A673 (cell line): ENCODE measurements around the gene COA3. TPM values are rescaled to one million over a fixed set of nuclear protein-coding genes. Genes with fewer than 3 reads are reported as not detected.

Source experiments
- BruUV-seq: library from RNA; stranded (reverse); fragments of 400-500 nt; replicated peaks from 2 replicates; lab custom pipeline; 2021; lab: Mats Ljungman, UMichigan
- CTCF ChIA-PET: fragments of 300-600 bp; sonication (Branson Sonifier 250); formaldehyde crosslinking; loops from one replicate; lab custom pipeline; 2022; ENCODE audit warnings: antibody characterized with exemption; lab: Charles Lee
- POLR2A ChIA-PET: fragments of 300-600 bp; sonication (Branson Sonifier 250); formaldehyde crosslinking; loops from one replicate; lab custom pipeline; 2022; ENCODE audit warnings: antibody characterized with exemption; ENCODE audit not compliant: low non-redundant PET; lab: Charles Lee
- DNase-seq: peaks from one replicate; pipeline ENCODE4 v3.0.0-alpha.2; 2015; ENCODE audit warnings: low spot score
- H3K27ac ChIP-seq: fragments of 200-600 bp; sonication (generic); 2 replicates; pipeline ENCODE4 v1.5.1; 2016; ENCODE audit warnings: mixed run types, low read depth, mild to moderate bottlenecking, mixed read lengths, antibody characterized with exemption, low read length; ENCODE audit not compliant: poor library complexity, severe bottlenecking
- H3K27me3 ChIP-seq: fragments of 200-600 bp; sonication (generic); replicated peaks from 2 replicates; pipeline ENCODE4 v1.6.1; 2017; ENCODE audit warnings: mixed run types, low read depth, mild to moderate bottlenecking, mixed read lengths, antibody characterized with exemption, low read length; ENCODE audit not compliant: insufficient read depth, poor library complexity
- H3K36me3 ChIP-seq: fragments of 200-600 bp; sonication (generic); 2 replicates; pipeline ENCODE4 v1.6.1; 2016; ENCODE audit warnings: mixed run types, mild to moderate bottlenecking, mixed read lengths, antibody characterized with exemption, low read length; ENCODE audit not compliant: insufficient read depth, poor library complexity, severe bottlenecking
- H3K4me1 ChIP-seq: fragments of 200-600 bp; sonication (generic); 2 replicates; pipeline ENCODE4 v1.6.1; 2017; ENCODE audit warnings: mixed run types, mild to moderate bottlenecking, mixed read lengths, antibody characterized with exemption, low read length; ENCODE audit not compliant: insufficient read depth, poor library complexity, severe bottlenecking
- H3K4me3 ChIP-seq: fragments of 200-600 bp; sonication (generic); 2 replicates; pipeline ENCODE4 v1.5.1; 2016; ENCODE audit warnings: low read depth, mixed run types, mild to moderate bottlenecking, mixed read lengths, low read length; ENCODE audit not compliant: poor library complexity, severe bottlenecking
- H3K9me3 ChIP-seq: fragments of 200-600 bp; sonication (generic); 2 replicates; pipeline ENCODE4 v1.6.1; 2016; ENCODE audit warnings: mixed run types, low read depth, mild to moderate bottlenecking, mixed read lengths, antibody characterized with exemption, low read length; ENCODE audit not compliant: poor library complexity, severe bottlenecking
- EZH2 ChIP-seq: fragments of 200-600 bp; sonication (generic); IDR thresholded peaks from 2 replicates; pipeline ENCODE4 v1.6.1; 2017; ENCODE audit warnings: borderline replicate concordance, low read depth, mild to moderate bottlenecking, mixed read lengths, antibody characterized with exemption, low read length; ENCODE audit not compliant: poor library complexity, severe bottlenecking
- intact Hi-C: fragments of 100-400 bp; cut with micrococcal nuclease; formaldehyde crosslinking; loops from one replicate; pipeline ENCODE4 v1.10.0; 2022; ENCODE audit not compliant: unreplicated experiment
- total RNA-seq: library from RNA; stranded (reverse); gene quantifications from 2 replicates; pipeline ENCODE4 v1.2.3, GENCODE V29; 2021
- TF ChIP-seq, protein P1 (sequence below): fragments of 300-800, 200-600 bp; sonication (generic); conservative IDR thresholded peaks from 2 replicates; pipeline ENCODE4 v1.5.1; 2017; ENCODE audit warnings: low read depth, mild to moderate bottlenecking, antibody characterized with exemption, low read length, moderate library complexity, mixed read lengths

The COA3 gene
- total RNA-seq, 1 experiment from 2014 or later: 29.0 TPM

- no peak for DNase-seq
- no peak for TF ChIP-seq EZH2
- TF ChIP-seq, protein P1, sequence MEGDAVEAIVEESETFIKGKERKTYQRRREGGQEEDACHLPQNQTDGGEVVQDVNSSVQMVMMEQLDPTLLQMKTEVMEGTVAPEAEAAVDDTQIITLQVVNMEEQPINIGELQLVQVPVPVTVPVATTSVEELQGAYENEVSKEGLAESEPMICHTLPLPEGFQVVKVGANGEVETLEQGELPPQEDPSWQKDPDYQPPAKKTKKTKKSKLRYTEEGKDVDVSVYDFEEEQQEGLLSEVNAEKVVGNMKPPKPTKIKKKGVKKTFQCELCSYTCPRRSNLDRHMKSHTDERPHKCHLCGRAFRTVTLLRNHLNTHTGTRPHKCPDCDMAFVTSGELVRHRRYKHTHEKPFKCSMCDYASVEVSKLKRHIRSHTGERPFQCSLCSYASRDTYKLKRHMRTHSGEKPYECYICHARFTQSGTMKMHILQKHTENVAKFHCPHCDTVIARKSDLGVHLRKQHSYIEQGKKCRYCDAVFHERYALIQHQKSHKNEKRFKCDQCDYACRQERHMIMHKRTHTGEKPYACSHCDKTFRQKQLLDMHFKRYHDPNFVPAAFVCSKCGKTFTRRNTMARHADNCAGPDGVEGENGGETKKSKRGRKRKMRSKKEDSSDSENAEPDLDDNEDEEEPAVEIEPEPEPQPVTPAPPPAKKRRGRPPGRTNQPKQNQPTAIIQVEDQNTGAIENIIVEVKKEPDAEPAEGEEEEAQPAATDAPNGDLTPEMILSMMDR: no peak
- Histone ChIP-seq H3K9me3 (no peaks in the 10 kb centered on the region), H3K27me3 (no peaks in the 10 kb centered on the region), H3K36me3 (peaks cover 7% of the 10 kb centered on the region), H3K27ac (no peak overlapping the region), H3K4me3 (no peak overlapping the region), H3K4me1 (no peaks in the 10 kb centered on the region)
- ChIA-PET POLR2A (no interaction called here), CTCF (no interaction called here)
- intact Hi-C loops: no loop called here
- BruUV-seq: no TSS peak
These were observed 10.7 kb upstream of the COA3 start for GRCh38 chr17:42809250-42809649.

GRCh38 chr17:42806249-42806648 is 7.7 kb upstream of the COA3 start:
- BruUV-seq: no TSS peak
- no peak overlapping the region for H3K4me3 ChIP-seq
- ChIA-PET POLR2A (no interaction called here), CTCF (no interaction called here)
- no peaks in the 10 kb centered on the region for H3K9me3 ChIP-seq
- intact Hi-C loops: no loop called here
- H3K4me1 ChIP-seq: no peaks in the 10 kb centered on the region
- H3K27me3 ChIP-seq: no peaks in the 10 kb centered on the region
- no peak overlapping the region for H3K27ac ChIP-seq
- H3K36me3 ChIP-seq: no peaks in the 10 kb centered on the region
- DNase-seq: no peak
- TF ChIP-seq EZH2: no peak
- TF ChIP-seq, protein P1: no peak

GRCh38 chr17:42804918-42805367 is 6.4 kb upstream of the COA3 start:
- POLR2A ChIA-PET: no interaction called here
- Histone ChIP-seq H3K9me3 (no peaks in the 10 kb centered on the region), H3K36me3 (no peaks in the 10 kb centered on the region), H3K4me1 (no peaks in the 10 kb centered on the region), H3K4me3 (no peak overlapping the region), H3K27ac (no peak overlapping the region), H3K27me3 (no peaks in the 10 kb centered on the region)
- TF ChIP-seq EZH2: no peak
- TF ChIP-seq, protein P1: no peak
- CTCF ChIA-PET: no interaction called here
- DNase-seq: no peak
- intact Hi-C loops: no loop called here
- BruUV-seq: no TSS peak
